IPS-20b (cell line): ENCODE data around the gene EXD3.
"Not testable (repeated sequence)": the region's sequence is repeated elsewhere in the genome, so short reads cannot be mapped to it uniquely, and the experiment has no call there.

Experiments used
- H3K27ac ChIP-seq: one replicate; pipeline ENCODE4 v1.5.1; 2013; ENCODE audit warnings: low read length
- H3K27me3 ChIP-seq: 2 replicates; pipeline ENCODE4 v1.6.1; 2013; ENCODE audit warnings: mild to moderate bottlenecking, low read length, inconsistent platforms; ENCODE audit not compliant: insufficient read depth
- H3K36me3 ChIP-seq: 2 replicates; pipeline ENCODE4 v1.6.1; 2013; ENCODE audit warnings: low read depth, mild to moderate bottlenecking, inconsistent platforms, low read length, moderate library complexity; ENCODE audit not compliant: insufficient read depth
- H3K4me1 ChIP-seq: 2 replicates; pipeline ENCODE4 v1.6.1; 2013; ENCODE audit warnings: mild to moderate bottlenecking, control low read depth, inconsistent platforms, low read length, moderate library complexity; ENCODE audit not compliant: insufficient read depth
- H3K4me3 ChIP-seq: 2 replicates; pipeline ENCODE4 v1.5.1; 2013; ENCODE audit warnings: mild to moderate bottlenecking, low read length, inconsistent platforms
- H3K9ac ChIP-seq: 2 replicates; pipeline ENCODE4 v1.6.1; 2013; ENCODE audit warnings: low read depth, mild to moderate bottlenecking, inconsistent platforms, low read length, moderate library complexity
- H3K9me3 ChIP-seq: 2 replicates; pipeline ENCODE4 v1.6.1; 2013; ENCODE audit warnings: mild to moderate bottlenecking, low read depth, low read length, inconsistent platforms; ENCODE audit not compliant: insufficient read depth

EXD3 gene

GRCh38 chr9:137456864-137457405 lies 34.0 kb upstream of the EXD3 start:
- H3K9ac ChIP-seq = no peak overlapping the region
- peaks cover 10% of the 10 kb centered on the region for H3K4me1 ChIP-seq
- H3K36me3 ChIP-seq = 0 out of 2 replicates have a peak, but pooled peaks cover 9% of the 10 kb centered on the region
- no peaks in the 10 kb centered on the region for H3K9me3 ChIP-seq
- H3K4me3 ChIP-seq = no peak overlapping the region
- no peak overlapping the region for H3K27ac ChIP-seq
- peaks cover 16% of the 10 kb centered on the region for H3K27me3 ChIP-seq

GRCh38 chr9:137456061-137456863 lies 33.3 kb upstream of the EXD3 start:
- H3K4me1 ChIP-seq = peaks cover 10% of the 10 kb centered on the region
- no peak overlapping the region for H3K4me3 ChIP-seq
- H3K9me3 ChIP-seq = no peaks in the 10 kb centered on the region
- peaks cover 12% of the 10 kb centered on the region for H3K27me3 ChIP-seq
- H3K9ac ChIP-seq = no peak overlapping the region
- H3K36me3 ChIP-seq = 0 out of 2 replicates have a peak, but pooled peaks cover 9% of the 10 kb centered on the region
- no peak overlapping the region for H3K27ac ChIP-seq

- peaks cover 4% of the 10 kb centered on the region for H3K27me3 ChIP-seq
- 0 out of 2 replicates have a peak, but pooled peaks cover 9% of the 10 kb centered on the region for H3K36me3 ChIP-seq
- H3K4me3 ChIP-seq = no peak overlapping the region
- no peaks in the 10 kb centered on the region for H3K9me3 ChIP-seq
- peaks cover 10% of the 10 kb centered on the region for H3K4me1 ChIP-seq
- no peak overlapping the region for H3K27ac ChIP-seq
- no peak overlapping the region for H3K9ac ChIP-seq
Observed at GRCh38 chr9:137455359-137455991, 32.5 kb upstream of the EXD3 start.

- Histone ChIP-seq H3K36me3 (0 out of 2 replicates have a peak, but pooled peaks cover 12% of the 10 kb centered on the region), H3K4me1 (peaks cover 10% of the 10 kb centered on the region), H3K9me3 (no peaks in the 10 kb centered on the region), H3K4me3 (peak overlapping the region; percentile 66; the same call in 1 of the 2 replicates), H3K27ac (no peak overlapping the region), H3K27me3 (no peaks in the 10 kb centered on the region), H3K9ac (peak overlapping the region; percentile 45; the same call in 1 of the 2 replicates)
Observed at GRCh38 chr9:137454597-137455358, 31.8 kb upstream of the EXD3 start.

- Histone ChIP-seq H3K27me3 (no peaks in the 10 kb centered on the region), H3K4me1 (peaks cover 10% of the 10 kb centered on the region), H3K4me3 (peak overlapping the region; percentile 66; the same call in 1 of the 2 replicates), H3K9ac (peak overlapping the region; percentile 45; the same call in 1 of the 2 replicates), H3K9me3 (no peaks in the 10 kb centered on the region), H3K36me3 (peaks cover 18% of the 10 kb centered on the region; the same call in 1 of the 2 replicates), H3K27ac (no peak overlapping the region)
Observed at GRCh38 chr9:137454145-137454596, 31.2 kb upstream of the EXD3 start.

GRCh38 chr9:137453643-137454081 lies 30.7 kb upstream of the EXD3 start:
- Histone ChIP-seq H3K4me1 (peaks cover 10% of the 10 kb centered on the region), H3K27ac (no peak overlapping the region), H3K9ac (no peak overlapping the region), H3K36me3 (peaks cover 21% of the 10 kb centered on the region; the same call in 1 of the 2 replicates), H3K4me3 (peak overlapping the region; percentile 64; the same call in 1 of the 2 replicates), H3K9me3 (no peaks in the 10 kb centered on the region), H3K27me3 (no peaks in the 10 kb centered on the region)

- Histone ChIP-seq H3K27me3 (no peaks in the 10 kb centered on the region), H3K4me1 (peaks cover 9% of the 10 kb centered on the region), H3K36me3 (peaks cover 21% of the 10 kb centered on the region; the same call in 1 of the 2 replicates), H3K9ac (no peak overlapping the region), H3K27ac (no peak overlapping the region), H3K9me3 (no peaks in the 10 kb centered on the region), H3K4me3 (peak overlapping the region; percentile 64; the same call in 1 of the 2 replicates)
Observed at GRCh38 chr9:137452761-137453642, 30.0 kb upstream of the EXD3 start.

- Histone ChIP-seq H3K9ac (no peak overlapping the region), H3K36me3 (peaks cover 20% of the 10 kb centered on the region; the same call in 1 of the 2 replicates), H3K9me3 (no peaks in the 10 kb centered on the region), H3K27me3 (no peaks in the 10 kb centered on the region), H3K4me1 (peaks cover 7% of the 10 kb centered on the region), H3K4me3 (no peak overlapping the region), H3K27ac (no peak overlapping the region)
Observed at GRCh38 chr9:137452006-137452760, 29.2 kb upstream of the EXD3 start.

GRCh38 chr9:137451264-137452005 lies 28.5 kb upstream of the EXD3 start:
- H3K27me3 ChIP-seq, H3K4me1 ChIP-seq, H3K9ac ChIP-seq, H3K27ac ChIP-seq, H3K4me3 ChIP-seq, H3K9me3 ChIP-seq: not testable (repeated sequence)
- H3K36me3 ChIP-seq = peaks cover 13% of the 10 kb centered on the region; the same call in 1 of the 2 replicates
